Right lobe of liver (tissue), 4 donors: ENCODE data around the gene CACNA2D3.

Source experiments
- CTCF ChIP-seq, 4 donors: fragments of 200-600 bp in 3 of 4; fragments of 450-650 bp in 1 of 4; IDR thresholded peaks; one replicate each; pipeline versions ENCODE4 v1.5.1 to v1.8.0; 2016 to 2022; ENCODE audit warnings: antibody characterized with exemption in 4 of 4, mild to moderate bottlenecking in 2 of 4
- POLR2A ChIP-seq: fragments of 450-650 bp; IDR thresholded peaks from one replicate; pipeline ENCODE4 v1.6.1; 2017; ENCODE audit warnings: antibody characterized with exemption, mild to moderate bottlenecking
- donor health status: DM: no; HTN: no; CAD: no.
- donor health status: DM: no; HTN: no; CAD: no.
- donor health status: DM: no; HTN: yes; CAD: no.

DNA sequence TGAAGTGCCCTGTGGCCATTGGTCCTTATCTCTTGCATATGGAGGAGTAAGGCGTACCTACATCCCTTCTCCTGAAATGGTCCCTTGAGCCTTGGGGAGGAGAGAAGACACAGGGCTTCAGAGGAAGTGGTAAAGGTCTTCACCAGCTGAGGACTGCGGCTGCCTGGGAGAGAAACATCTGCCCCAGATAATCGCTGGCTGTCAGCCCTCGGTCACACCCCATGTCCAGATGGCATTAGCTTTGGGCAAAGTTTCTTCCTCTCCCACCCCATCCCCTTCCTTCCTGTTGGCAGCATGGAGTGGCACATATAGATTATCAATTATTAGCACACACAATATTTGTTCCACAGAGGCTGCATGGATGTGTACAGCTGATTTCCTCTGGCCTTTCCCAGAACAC, 743.9 kb downstream of the CACNA2D3 start:
- TF ChIP-seq CTCF (IDR thresholded peaks at IDR 0.05) (no peak), POLR2A (no peak)
